OCI-LY3 (cell line): Measurements from ENCODE around the gene ITPKB.
"Not testable (repeated sequence)": the region's sequence is repeated elsewhere in the genome, so short reads cannot be mapped to it uniquely, and the experiment has no call there.

Experiments
- H2AFZ ChIP-seq: fragments of 200-600, 300-600 bp; shearing (Covaris generic); 2 replicates; pipeline ENCODE4 v1.6.0; 2014; ENCODE audit warnings: antibody characterized with exemption, low read depth, low read length
- H3K27ac ChIP-seq: fragments of 200-600, 300-600 bp; sonication (generic); 2 replicates; pipeline ENCODE4 v1.5.1; 2014; ENCODE audit warnings: mild to moderate bottlenecking, low read length, moderate library complexity, mixed read lengths
- H3K27me3 ChIP-seq: fragments of 200-600, 300-600 bp; sonication (generic); 2 replicates; pipeline ENCODE4 v1.6.1; 2014; ENCODE audit warnings: low read depth, low read length, mixed read lengths
- H3K36me3 ChIP-seq: fragments of 200-600, 300-600 bp; sonication (generic); replicated peaks from 2 replicates; pipeline ENCODE3; 2014; ENCODE audit warnings: low read depth, low read length, mixed read lengths
- H3K4me1 ChIP-seq: fragments of 300-600, 200-600 bp; sonication (generic); 2 replicates; pipeline ENCODE4 v1.6.1; 2014; ENCODE audit warnings: low read length, mixed read lengths
- H3K4me2 ChIP-seq: fragments of 200-600, 300-600 bp; sonication (generic); 2 replicates; pipeline ENCODE4 v1.6.1; 2014; ENCODE audit warnings: low read length, mixed read lengths
- H3K4me3 ChIP-seq: fragments of 300-600, 200-600 bp; sonication (generic); 2 replicates; pipeline ENCODE4 v1.5.1; 2014; ENCODE audit warnings: antibody characterized with exemption, mild to moderate bottlenecking, low read length, moderate library complexity
- H3K79me2 ChIP-seq: fragments of 300-600, 200-600 bp; shearing (Covaris generic); 2 replicates; pipeline ENCODE4 v1.6.1; 2014; ENCODE audit warnings: mild to moderate bottlenecking, low read length, mixed read lengths
- H3K9ac ChIP-seq: fragments of 300-600, 200-600 bp; shearing (Covaris generic); 2 replicates; pipeline ENCODE4 v1.6.0; 2014; ENCODE audit warnings: mild to moderate bottlenecking, low read length, moderate library complexity
- H3K9me3 ChIP-seq: fragments of 200-600, 300-600 bp; shearing (Covaris generic); 2 replicates; pipeline ENCODE4 v1.6.1; 2014; ENCODE audit warnings: low read length, mixed read lengths; ENCODE audit not compliant: insufficient read depth
- H4K20me1 ChIP-seq: fragments of 200-600, 300-600 bp; sonication (generic); 2 replicates; pipeline ENCODE4 v1.6.1; 2016; ENCODE audit warnings: low read length, mixed read lengths; ENCODE audit not compliant: insufficient read depth
- EZH2phosphoT487 ChIP-seq: fragments of 200-600 bp; shearing (Covaris generic); IDR thresholded peaks from 2 replicates; pipeline ENCODE4 v1.6.1; 2018; ENCODE audit warnings: antibody characterized with exemption, mixed run types, low read depth
- TF ChIP-seq, protein P1 (sequence below): fragments of 200-600, 300-600 bp; sonication (generic); IDR thresholded peaks from 2 replicates; pipeline ENCODE4 v1.5.1; 2014; ENCODE audit warnings: antibody characterized with exemption, low read length, low read depth

The ITPKB gene

GRCh38 chr1:226725897-226726267 lies 13.2 kb downstream of the ITPKB start:
- Histone ChIP-seq H3K27ac (no peak overlapping the region), H3K9ac (no peak overlapping the region), H3K9me3 (no peaks in the 10 kb centered on the region), H3K79me2 (peaks cover 33% of the 10 kb centered on the region), H4K20me1 (peaks cover 46% of the 10 kb centered on the region), H3K4me3 (no peak overlapping the region), H3K4me2 (no peak overlapping the region; the same call in 1 of the 2 replicates), H3K36me3 (peaks cover 23% of the 10 kb centered on the region), H3K4me1 (peaks cover 43% of the 10 kb centered on the region), H3K27me3 (no peaks in the 10 kb centered on the region), H2AFZ (no peak overlapping the region)
- TF ChIP-seq, protein P1, sequence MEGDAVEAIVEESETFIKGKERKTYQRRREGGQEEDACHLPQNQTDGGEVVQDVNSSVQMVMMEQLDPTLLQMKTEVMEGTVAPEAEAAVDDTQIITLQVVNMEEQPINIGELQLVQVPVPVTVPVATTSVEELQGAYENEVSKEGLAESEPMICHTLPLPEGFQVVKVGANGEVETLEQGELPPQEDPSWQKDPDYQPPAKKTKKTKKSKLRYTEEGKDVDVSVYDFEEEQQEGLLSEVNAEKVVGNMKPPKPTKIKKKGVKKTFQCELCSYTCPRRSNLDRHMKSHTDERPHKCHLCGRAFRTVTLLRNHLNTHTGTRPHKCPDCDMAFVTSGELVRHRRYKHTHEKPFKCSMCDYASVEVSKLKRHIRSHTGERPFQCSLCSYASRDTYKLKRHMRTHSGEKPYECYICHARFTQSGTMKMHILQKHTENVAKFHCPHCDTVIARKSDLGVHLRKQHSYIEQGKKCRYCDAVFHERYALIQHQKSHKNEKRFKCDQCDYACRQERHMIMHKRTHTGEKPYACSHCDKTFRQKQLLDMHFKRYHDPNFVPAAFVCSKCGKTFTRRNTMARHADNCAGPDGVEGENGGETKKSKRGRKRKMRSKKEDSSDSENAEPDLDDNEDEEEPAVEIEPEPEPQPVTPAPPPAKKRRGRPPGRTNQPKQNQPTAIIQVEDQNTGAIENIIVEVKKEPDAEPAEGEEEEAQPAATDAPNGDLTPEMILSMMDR = no peak
- no peak for TF ChIP-seq EZH2phosphoT487

DNA sequence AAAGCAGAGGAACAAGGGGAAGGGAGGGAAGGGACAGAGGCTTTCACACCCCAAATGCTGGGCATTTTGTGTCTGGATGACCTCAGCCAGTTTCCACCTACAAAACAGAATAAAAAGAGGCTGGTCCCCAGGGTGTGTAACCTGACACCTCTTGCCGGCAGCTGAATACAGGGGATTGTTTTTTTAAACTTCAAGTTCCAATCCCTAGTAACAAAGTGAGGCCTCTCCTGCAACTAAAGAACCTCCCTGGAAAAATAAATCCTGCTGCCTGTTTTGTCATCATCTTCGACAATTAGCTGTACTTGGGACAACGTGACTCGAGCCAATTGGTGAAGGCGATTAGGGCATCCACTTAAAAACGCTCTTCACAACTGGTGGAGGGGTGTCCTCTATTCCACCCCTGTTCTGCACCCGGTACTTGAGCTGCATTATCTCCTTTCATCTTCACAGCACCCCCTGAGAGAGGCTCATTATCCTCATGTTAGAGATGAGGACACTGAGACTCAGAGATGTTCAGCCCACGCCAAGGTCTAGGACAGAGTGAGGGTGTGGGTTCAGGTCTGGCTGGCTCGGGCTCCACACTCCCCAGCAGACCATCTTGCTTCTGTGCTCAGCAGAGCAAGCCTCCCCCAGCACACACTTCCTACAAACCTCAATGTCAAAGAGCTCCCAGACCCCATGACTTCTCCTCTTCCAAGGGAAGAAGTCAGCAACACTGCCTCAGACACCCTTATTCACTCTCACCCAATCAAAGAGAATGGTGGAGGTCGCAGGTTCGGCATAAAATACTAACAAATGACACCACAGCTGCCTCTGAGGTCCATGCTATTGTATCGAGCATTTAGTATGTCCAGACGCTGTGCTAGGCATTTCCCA lies 15.2 kb downstream of the ITPKB start:
- peak overlapping the region; percentile 79 for H3K4me2 ChIP-seq

GRCh38 chr1:226722901-226723656 lies 16.0 kb downstream of the ITPKB start:
- no peak overlapping the region for H3K4me3 ChIP-seq
- H3K4me1 ChIP-seq = peaks cover 43% of the 10 kb centered on the region
- TF ChIP-seq, protein P1 = no peak
- no peak for TF ChIP-seq EZH2phosphoT487
- no peak overlapping the region for H3K27ac ChIP-seq
- H3K79me2 ChIP-seq = peaks cover 28% of the 10 kb centered on the region
- no peaks in the 10 kb centered on the region for H3K27me3 ChIP-seq
- no peak overlapping the region for H2AFZ ChIP-seq
- peak overlapping the region; percentile 79; the same call in 1 of the 2 replicates for H3K4me2 ChIP-seq
- H4K20me1 ChIP-seq = peaks cover 46% of the 10 kb centered on the region
- peaks cover 14% of the 10 kb centered on the region for H3K36me3 ChIP-seq
- no peak overlapping the region for H3K9ac ChIP-seq
- H3K9me3 ChIP-seq = no peaks in the 10 kb centered on the region

More for the DNA sequence above, 15.2 kb downstream of the ITPKB start:
- peaks cover 46% of the 10 kb centered on the region for H4K20me1 ChIP-seq
- peak overlapping the region; percentile 31; the same call in 1 of the 2 replicates for H3K27ac ChIP-seq
- no peaks in the 10 kb centered on the region for H3K9me3 ChIP-seq
- no peak for TF ChIP-seq EZH2phosphoT487
- no peak overlapping the region for H2AFZ ChIP-seq
- H3K9ac ChIP-seq = no peak overlapping the region
- H3K4me3 ChIP-seq = peak overlapping the region; percentile 39
- no peaks in the 10 kb centered on the region for H3K27me3 ChIP-seq
- peaks cover 43% of the 10 kb centered on the region for H3K4me1 ChIP-seq
- peaks cover 32% of the 10 kb centered on the region for H3K79me2 ChIP-seq
- peaks cover 22% of the 10 kb centered on the region for H3K36me3 ChIP-seq

GRCh38 chr1:226722240-226722900 lies 16.7 kb downstream of the ITPKB start:
- Histone ChIP-seq H3K27me3 (no peaks in the 10 kb centered on the region), H4K20me1 (peaks cover 42% of the 10 kb centered on the region), H3K27ac (no peak overlapping the region), H3K9ac (no peak overlapping the region), H3K79me2 (peaks cover 28% of the 10 kb centered on the region), H3K9me3 (no peaks in the 10 kb centered on the region), H3K36me3 (peaks cover 10% of the 10 kb centered on the region), H3K4me2 (no peak overlapping the region), H2AFZ (no peak overlapping the region), H3K4me1 (peaks cover 42% of the 10 kb centered on the region), H3K4me3 (no peak overlapping the region)
- TF ChIP-seq, protein P1 = no peak
- no peak for TF ChIP-seq EZH2phosphoT487

DNA sequence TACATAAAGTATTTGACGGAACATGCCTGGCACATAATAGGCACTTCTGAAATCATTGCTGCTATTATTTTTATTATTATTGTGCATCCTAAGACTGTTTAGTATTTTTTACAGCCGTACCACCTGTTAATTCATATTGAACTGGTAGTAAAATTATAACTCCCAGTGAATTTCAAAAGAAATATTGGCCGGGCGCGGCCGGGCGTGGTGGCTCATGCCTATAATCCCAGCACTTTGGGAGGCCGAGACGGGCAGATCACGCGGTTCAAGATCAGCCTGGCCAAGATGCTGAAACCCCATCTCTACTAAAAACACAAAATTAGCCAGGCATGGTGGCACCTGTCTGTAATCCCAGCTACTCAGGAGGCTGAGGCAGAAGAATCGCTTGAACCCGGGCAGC lies 18.5 kb downstream of the ITPKB start:
- not testable (repeated sequence) for H3K9ac ChIP-seq, H3K27me3 ChIP-seq, H2AFZ ChIP-seq, H3K36me3 ChIP-seq, H3K9me3 ChIP-seq, H3K27ac ChIP-seq, H3K4me3 ChIP-seq, H3K4me2 ChIP-seq
- Histone ChIP-seq H3K79me2 (peaks cover 21% of the 10 kb centered on the region), H3K4me1 (peaks cover 24% of the 10 kb centered on the region), H4K20me1 (peaks cover 27% of the 10 kb centered on the region; the same call in 1 of the 2 replicates)
